ENCODE results near the gene PTCH2.

The PTCH2 gene

GRCh38 chr1:44842862-44843655 is at the start of gene PTCH2:
Gene PTCH2, minus strand, starts transcription at chr1:44843253. Its CDS starts 321 bp downstream, at chr1:44842932.
- peak; percentile 61 for DNase-seq (ENCODE audit: low spot score)

GRCh38 chr1:44890007-44890406 is 47.0 kb upstream of the PTCH2 start:
- DNase-seq (ENCODE audit: low spot score) = no peak

GRCh38 chr1:44885406-44885805 is 42.4 kb upstream of the PTCH2 start:
- DNase-seq (ENCODE audit: low spot score) = no peak

GRCh38 chr1:44884746-44885145 is 41.7 kb upstream of the PTCH2 start:
- peak; percentile 36 for DNase-seq (ENCODE audit: low spot score)

GRCh38 chr1:44881011-44881632 is 38.1 kb upstream of the PTCH2 start:
- peak; percentile 77 for DNase-seq (ENCODE audit: low spot score)

- no peak for DNase-seq (ENCODE audit: low spot score)
Measured at GRCh38 chr1:44874155-44874554, 31.1 kb upstream of the PTCH2 start.

GRCh38 chr1:44870096-44870495 is 27.0 kb upstream of the PTCH2 start:
- DNase-seq (ENCODE audit: low spot score) = no peak

GRCh38 chr1:44867801-44868200 is 24.7 kb upstream of the PTCH2 start:
- no peak for DNase-seq (ENCODE audit: low spot score)

- no peak for DNase-seq (ENCODE audit: low spot score)
Measured at GRCh38 chr1:44862829-44863401, 19.9 kb upstream of the PTCH2 start.

- no peak for DNase-seq (ENCODE audit: low spot score)
Measured at GRCh38 chr1:44860891-44861425, 17.9 kb upstream of the PTCH2 start.

- DNase-seq (ENCODE audit: low spot score) = no peak
Measured at GRCh38 chr1:44860331-44860730, 17.3 kb upstream of the PTCH2 start.

- DNase-seq (ENCODE audit: low spot score) = no peak
Measured at GRCh38 chr1:44857446-44857845, 14.4 kb upstream of the PTCH2 start.

- DNase-seq (ENCODE audit: low spot score) = no peak
Measured at GRCh38 chr1:44855742-44856141, 12.7 kb upstream of the PTCH2 start.

- DNase-seq (ENCODE audit: low spot score) = peak; percentile 59
Measured at GRCh38 chr1:44854970-44855369, 11.9 kb upstream of the PTCH2 start.

GRCh38 chr1:44853201-44853600 is 10.1 kb upstream of the PTCH2 start:
- no peak for DNase-seq (ENCODE audit: low spot score)

GRCh38 chr1:44851308-44851707 is 8.3 kb upstream of the PTCH2 start:
- DNase-seq (ENCODE audit: low spot score) = no peak

GRCh38 chr1:44849575-44850132 is 6.6 kb upstream of the PTCH2 start:
- DNase-seq (ENCODE audit: low spot score) = no peak

- DNase-seq (ENCODE audit: low spot score) = peak; percentile 62
Measured at GRCh38 chr1:44848456-44849181, 5.6 kb upstream of the PTCH2 start.

GRCh38 chr1:44847845-44848244 is 4.8 kb upstream of the PTCH2 start:
- DNase-seq (ENCODE audit: low spot score) = no peak

- DNase-seq (ENCODE audit: low spot score) = no peak
Measured at GRCh38 chr1:44846985-44847384, 3.9 kb upstream of the PTCH2 start.

GRCh38 chr1:44842486-44842861 is 579 bp downstream of the PTCH2 start:
- no peak for DNase-seq (ENCODE audit: low spot score)

GRCh38 chr1:44839576-44839975 is 3.5 kb downstream of the PTCH2 start:
- DNase-seq (ENCODE audit: low spot score) = no peak

Measured in Ammon's horn (tissue), 1 donor.